Activated CD4-positive, alpha-beta T cell treated with anti-CD3 and anti-CD28 coated beads, Interleukin-2, Interleukin-4, amounts not matched to agents 100 ng/mL and 50 ng/mL, durations not matched to agents 16 hours and 8 hours (primary cell): ENCODE results near the gene PRELID2.

Source experiments
- DNase-seq: peaks from one replicate; pipeline ENCODE4 v3.0.0-alpha.2; 2020; ENCODE audit warnings: low spot score

PRELID2 gene

DNA sequence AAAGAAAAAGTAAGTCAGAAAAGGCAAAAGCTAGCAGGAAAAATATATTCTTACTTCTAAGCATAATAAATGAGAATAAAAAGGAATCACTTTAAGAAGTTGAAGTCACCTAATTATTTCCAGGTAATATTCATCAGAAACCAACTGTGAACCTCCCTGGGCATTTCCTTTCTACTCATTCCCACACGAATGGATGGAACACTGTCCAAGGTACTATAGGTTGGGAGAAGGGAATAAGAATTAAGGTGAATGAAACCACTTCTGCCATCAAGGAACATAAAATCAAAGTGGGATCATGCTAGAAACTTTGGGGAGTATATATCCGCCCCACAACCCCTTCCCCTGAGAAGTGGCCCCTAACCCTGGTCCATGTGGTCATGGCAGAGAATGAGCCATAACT lies 41.6 kb downstream of the PRELID2 start:
- no peak for DNase-seq

DNA sequence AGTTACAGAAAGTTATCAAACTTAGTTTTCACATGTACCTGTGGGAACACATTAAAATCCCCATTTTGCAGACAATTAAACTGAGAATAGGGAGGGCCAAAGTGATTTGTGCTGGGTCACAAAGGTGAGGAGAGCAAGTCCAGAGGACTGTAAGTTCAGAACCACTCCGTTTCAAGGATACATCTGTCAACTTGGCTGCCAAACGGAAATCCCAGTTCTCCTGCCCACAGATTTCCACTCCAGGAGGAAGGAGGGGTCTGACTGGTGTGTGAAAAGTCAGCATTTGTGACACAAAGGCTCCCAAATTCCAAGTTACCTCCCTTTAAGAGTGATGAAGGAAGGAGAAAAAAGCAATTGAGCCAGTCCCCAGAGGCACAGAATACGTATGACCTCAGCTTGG lies 42.3 kb downstream of the PRELID2 start:
- DNase-seq = no peak

DNA sequence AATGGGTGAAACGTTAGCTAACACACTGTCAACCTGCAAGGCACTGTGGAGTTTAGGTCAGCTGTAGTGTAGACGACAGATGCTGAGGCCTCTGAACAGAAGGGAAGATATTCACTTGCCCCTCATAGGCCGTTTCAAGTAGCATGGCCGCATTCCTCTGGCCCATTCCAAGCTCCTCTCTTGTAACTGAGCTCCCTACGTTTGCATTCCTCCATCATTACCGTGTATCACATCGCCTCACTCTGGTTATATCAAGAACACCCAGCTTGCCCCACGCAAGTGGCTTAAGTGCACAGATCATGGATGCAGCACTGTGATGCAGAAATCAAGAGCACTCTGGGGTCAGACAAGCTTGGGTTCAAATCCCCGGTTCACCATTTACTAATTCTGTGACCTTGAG lies 43.3 kb downstream of the PRELID2 start:
- no peak for DNase-seq

DNA sequence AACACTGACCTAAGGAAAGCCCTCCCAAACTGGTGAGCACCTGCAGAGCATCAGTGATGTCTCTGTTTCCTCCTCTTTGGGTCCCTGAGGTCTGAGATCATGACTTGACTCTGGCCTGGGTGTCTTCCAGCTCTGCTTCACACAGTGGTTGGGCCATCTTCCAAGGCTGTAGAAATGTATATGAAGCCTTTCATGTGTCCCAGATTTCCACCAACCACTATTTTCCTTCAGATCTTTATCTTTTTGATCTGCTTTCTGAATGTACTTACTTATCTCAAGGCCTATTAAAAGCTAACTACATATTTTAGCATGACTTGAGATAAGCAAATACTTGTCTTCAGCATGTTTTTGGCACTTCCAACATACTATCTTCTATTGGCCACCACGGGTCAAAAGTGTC lies 47.1 kb downstream of the PRELID2 start:
- no peak for DNase-seq

DNA sequence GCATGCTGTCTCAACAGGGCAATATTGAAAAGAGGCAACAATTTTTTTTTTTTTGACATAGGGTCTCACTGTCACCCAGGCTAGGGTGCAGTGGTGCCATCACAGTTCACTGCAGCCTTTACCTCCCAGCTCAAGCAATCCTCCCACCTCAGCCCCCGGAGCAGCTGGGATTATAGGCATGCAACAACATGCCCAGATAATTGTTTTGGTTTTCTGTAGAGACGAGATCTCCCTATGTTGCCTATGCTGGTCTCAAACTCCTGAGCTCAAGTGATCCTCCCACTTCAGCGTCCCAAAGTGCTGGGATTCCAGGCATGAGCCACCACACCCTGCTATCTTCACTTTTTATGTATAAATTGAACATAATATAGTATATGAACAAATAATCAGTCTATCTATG lies 47.6 kb downstream of the PRELID2 start:
- DNase-seq = no peak

DNA sequence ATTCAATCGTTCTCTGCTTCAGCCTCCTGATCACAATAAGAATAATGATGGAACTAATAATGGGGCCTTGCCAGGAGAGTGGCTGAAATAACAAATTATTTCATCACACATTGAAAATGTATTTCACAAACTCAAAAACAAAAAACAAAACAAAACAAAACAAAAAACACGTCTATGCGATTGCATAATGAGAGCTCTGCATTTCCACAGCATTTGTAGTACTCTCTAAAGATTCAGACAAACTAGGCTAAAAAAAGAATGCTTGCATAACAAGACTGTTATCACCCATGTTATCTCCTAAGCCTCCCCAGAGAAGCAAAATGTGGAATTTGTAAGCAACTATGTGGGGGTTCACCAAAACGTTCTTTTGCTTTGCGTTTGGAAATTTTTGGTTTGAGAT lies 48.1 kb downstream of the PRELID2 start:
- no peak for DNase-seq

DNA sequence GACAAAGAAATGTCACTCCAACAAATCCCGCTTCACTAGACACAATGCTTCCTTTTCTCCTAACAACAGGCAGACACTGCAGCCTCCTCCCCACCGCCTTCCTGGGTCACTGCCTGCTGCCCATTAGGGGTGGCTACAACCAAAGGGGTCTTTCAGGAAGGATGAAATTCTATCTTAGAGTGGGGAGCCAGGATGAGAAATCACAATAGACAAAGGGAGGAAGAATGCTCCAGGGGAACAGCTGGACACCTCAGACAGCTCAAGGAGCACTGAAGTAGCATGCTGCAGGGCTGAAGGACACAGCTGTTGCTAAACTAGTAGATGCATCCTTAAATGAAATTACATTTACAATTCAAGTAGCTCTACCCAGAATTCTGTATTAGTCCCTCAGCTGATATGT lies 54.2 kb downstream of the PRELID2 start:
- no peak for DNase-seq

DNA sequence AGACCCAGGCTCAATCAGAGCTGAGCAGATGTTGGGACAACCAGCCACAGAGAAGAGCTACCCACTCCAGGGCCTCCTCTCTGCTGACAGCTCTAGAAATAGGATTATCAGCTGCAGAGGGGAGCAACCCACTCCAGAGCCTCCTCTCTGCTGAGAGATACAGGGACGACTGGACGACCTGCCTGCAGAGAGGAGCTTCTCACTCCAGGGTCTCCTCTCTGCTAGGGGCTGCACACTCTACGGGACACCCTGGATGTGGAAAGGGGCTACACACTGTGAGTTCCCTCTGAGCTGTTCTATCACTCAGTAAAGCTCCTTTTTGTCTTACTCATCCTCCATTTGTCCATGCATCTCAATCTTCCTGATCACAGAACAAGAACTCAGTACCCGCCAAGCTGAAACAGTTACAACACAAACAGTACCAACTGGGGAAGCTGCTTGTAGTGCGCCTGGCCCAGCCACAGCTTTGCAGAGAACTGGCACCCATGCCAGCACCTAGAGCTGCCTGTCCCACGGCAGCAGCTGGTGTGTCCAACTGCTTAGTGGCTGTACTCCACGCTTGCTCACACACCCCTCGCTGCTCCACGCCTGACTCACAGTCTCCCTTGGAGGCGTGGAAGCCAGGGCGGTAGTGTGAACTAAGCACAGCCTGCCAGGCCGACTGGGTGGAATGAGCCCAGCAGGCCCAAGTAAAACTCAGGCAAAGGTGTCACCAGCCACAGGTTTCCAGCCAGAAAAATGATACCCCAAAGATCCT lies 56.8 kb downstream of the PRELID2 start:
- no peak for DNase-seq

DNA sequence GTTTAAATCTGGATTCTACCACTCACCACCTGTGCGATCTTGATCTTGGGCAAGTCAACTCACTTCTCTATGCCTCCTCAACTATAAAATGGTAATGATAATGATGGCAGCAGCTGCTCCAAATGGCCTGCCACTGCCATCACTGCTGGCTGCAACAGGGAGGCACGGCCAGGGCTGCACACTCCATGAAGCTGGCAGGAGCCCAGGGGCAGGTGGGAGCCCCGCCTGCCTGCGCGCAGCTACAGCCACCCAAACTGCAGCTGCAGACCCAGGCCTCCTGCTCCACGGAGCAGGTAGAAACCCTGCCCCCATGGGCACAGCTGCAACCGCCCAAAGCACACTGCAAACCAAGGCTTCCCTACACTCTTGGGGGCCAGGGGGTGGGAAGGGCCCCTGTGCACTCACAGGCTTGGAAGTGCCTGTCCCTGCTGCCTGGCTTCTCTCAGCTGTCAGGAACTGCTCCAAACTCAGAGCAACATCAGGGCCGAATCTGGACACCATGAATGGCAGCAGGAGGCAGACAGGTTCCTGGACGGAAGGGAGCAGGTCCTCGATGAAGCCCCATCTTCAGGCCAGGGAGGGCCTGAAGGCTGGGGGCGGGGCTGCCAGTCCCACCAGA lies 57.6 kb downstream of the PRELID2 start:
- no peak for DNase-seq

DNA sequence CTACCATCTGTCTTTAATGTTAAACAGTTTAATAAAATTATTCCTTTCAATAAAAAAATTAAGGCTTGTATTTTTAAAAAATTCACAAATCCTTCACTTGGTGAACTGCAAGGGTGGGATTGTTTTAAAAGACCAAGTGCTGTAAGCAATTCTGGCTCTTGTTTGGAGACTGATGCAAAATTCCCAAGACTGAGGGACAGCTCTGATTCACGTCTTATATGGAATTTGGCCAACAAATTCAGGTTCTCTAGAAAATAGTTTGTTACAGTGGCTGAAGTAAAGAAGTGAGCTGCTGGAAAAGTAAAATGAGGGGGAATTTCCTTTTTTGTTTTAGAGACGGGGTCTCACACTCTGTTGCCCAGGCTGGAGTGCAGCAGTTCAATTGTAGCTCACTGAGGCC lies 58.3 kb downstream of the PRELID2 start:
- no peak for DNase-seq

DNA sequence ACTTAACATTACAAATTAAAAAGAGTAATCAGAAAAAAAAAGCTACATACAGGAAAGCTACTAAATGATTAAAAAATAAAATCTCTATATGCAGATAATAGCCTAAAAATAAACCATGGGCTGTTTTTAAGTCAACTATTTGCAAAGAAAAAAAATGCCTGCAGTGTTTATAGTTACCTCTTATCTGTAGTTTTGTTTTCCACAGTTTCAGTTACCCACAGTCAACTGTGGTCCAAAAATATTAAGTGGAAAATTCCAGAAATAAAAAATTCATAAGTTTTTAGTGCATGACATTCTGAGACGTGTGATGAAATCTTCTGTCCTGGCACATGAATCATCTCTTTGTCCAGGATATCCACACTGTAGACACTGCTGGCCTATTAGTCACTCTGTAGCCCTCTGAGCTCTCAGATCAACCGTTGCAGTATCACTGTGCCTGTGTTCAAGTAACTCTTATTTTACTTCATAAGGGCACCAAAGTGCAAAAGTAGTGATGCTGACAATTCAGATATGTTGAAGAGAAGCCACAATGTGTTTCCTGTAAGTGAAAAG lies 59.2 kb downstream of the PRELID2 start:
- DNase-seq = no peak

DNA sequence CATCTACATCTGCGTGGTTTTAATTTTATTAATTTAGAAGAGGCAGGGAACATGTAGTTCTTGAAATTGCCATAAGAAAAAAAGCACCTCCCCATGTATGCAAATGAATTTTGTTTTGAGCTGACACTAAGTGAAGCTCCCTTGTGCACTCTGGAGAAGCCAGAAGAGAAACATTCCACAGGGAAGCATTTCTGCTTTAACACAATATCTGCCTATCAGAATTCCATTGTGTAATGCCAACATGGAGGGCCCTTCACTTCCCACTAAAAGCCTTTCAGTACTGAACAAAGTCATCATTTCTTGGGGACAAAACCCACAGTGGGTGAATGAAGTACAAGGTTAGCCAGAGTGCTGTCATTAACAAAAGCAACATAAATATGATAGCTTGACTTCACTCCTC lies 59.7 kb downstream of the PRELID2 start:
- DNase-seq = no peak

DNA sequence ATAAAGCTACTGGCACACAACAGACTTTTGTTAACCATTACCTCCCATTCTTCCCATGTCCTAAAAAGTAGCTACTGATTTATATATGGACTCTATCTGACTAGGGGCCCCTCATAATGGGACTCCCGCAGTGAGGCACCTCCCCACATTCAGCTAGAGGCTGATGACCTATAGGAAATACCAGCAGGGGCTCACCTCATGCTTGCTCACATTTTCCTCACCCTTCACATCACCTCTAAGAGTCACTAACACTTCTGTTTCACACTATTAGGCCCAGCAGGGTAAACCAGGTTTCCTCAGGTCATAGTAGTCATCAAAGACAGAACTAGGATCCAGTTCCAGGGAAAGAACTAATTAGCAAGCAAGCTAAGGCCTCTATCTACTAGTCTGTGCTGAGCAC lies 60.7 kb downstream of the PRELID2 start:
- no peak for DNase-seq

DNA sequence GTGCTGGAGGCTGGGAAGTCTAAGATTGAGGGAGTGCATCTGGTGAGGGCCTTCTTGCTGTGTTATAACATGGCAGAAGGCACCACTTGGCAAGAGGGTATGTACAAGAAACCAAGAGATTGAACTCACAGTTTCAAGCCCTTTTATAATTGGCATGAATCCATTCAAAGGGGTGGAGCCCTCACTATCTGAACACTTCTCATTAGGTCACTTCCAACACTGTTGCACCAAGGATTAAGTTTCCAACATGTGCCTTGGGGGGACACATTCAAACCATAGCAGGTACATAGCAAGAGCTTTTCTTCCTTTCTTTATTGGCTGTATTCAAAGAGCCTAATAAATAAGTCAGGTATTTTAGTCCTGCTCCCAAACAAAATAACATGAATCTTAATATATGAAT lies 62.7 kb downstream of the PRELID2 start:
- DNase-seq = no peak

DNA sequence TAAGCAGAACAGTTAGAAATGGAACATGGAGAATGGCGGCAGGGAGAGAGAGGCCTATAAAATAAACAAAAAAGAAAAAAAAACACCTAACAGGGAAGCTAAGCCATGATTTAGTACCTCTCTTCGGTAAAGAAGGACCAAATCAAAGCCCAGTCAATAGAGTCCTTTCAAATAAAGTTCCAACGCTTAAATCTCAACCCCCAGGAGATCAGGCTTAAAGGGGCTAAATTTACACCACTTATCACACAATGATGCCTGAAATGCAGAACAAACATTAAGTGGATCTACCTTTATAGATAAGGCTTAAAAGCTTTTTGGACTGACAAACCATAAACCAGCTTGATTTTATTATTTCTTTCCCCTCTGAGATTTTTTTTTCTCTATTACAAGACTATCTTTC lies 66.3 kb downstream of the PRELID2 start:
- no peak for DNase-seq

DNA sequence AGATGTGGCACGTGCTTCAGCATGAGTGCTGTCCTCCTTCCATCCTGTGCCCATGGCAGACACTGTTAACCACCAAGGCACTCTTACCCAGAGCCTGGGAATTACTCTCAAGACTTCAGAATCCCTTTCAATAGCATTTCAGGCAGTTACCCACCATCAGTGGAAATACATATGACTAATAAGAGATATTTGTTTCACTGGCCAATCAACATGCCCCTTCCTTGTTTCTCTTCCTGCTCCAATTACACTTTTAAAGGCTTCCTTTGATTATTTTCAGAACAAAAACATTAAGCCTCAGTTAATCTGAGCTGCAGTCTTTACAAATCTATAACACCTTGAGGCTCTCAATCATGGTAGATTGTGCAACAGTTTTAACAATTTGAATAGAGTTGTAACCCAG lies 70.8 kb downstream of the PRELID2 start:
- no peak for DNase-seq

DNA sequence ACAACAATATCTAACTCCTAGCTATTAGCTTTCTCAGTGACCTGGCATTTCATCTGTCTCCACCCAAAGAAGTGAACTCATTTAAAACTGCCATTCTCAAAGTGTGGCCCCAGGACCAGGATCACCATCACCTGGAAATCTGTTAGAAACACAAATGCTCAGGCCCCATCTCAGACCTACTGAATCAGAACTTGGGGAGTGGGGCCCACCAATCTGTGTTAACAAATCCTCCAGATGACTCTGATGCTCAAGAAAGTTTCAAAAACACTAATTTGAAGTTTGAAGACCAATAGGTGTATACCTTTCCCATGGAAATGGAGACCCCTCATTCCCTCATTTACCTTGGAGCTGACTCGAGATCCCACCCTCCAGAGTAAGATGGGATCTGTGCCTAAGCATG lies 72.3 kb downstream of the PRELID2 start:
- DNase-seq = no peak

DNA sequence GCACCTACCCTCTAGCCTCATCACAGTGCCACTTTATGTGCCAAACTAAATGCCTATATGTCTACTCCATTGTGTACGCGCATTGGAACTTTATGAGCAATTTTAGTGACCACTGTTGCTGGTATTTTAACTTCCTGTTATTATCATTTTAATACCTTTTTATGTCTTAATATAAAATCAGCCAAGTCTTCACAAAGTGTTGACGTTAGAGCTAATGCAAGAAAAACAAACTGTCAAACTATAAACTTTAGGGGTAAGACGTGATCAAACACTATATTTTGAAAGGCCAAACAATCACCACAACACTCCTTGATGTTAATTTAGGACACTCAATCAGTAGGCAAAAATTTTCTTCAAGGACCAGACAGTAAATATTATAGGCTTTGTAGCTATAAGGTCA lies 73.9 kb downstream of the PRELID2 start:
- no peak for DNase-seq

DNA sequence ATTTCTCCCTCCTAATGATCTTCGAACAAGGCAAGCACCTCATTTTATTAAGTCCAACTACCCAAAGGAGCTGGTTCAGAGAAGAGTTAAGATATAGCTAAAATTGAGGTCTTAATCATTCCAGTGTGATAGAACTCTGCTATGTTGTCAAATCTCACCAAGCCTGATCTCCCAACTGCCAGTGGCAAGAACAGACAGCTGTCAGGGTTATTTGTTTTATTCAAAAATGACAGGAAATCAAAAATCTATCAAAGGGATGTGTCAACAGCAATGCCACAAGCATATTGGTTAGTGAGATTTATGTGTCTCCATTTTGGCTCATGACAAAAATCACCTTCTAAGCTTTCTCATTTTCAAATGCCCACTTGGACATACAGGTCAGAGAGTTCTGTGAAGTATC lies 74.5 kb downstream of the PRELID2 start:
- DNase-seq = no peak

DNA sequence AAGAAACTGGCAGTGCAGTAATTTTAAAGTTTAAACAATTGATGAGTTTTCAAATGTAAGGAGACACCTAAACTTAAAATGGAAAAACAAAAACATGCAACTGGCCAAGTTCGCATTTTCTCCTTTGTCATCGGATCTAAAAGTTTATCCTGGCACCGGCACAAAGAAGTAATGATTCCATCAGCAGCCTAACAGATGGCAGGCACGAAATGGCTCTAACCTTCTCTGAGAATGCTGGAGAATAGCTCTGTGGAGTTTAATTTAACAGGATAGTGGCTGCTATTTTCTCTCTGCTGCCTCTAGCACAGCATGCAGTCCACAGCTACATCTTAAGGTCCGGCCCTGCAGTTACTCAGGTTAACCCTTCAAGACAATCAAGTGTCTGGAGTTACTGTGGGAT lies 82.2 kb downstream of the PRELID2 start:
- DNase-seq = no peak

DNA sequence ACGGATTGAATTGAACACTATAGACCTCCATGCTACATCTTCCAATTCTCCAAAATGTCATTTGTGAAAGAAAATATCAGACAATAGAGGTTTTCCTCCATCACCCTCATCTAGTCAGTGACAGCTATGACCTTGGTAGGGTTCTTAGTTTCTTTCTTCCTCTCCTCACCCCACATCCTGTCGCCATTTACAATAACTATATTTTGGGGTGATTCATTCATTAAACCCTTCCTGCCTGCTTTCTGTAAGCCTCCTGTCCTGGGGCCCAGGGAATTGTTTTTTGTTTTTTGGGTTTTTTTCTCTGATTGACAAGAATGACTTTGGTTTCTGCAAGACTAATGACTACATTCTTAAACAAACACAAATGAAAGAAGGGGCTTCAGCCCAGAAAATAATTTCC lies 82.6 kb downstream of the PRELID2 start:
- no peak for DNase-seq

DNA sequence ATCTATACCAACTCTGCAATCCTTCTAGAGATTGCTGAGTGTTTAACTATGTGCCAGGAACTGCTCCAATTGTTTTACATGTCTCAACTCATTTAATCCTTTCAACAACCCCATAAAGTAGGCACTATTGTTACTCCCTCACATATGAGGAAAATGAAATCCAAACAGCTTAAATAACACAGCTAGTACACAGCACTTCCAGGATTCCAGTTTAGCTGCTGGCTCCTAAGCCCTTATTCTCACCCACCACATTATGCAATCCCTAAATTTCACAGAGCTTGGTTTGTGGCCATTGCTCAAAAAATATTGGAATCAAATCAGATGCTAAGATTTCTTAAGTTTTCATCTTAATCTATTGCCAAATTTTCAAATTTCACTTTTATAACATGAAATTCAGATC lies 84.9 kb downstream of the PRELID2 start:
- no peak for DNase-seq

DNA sequence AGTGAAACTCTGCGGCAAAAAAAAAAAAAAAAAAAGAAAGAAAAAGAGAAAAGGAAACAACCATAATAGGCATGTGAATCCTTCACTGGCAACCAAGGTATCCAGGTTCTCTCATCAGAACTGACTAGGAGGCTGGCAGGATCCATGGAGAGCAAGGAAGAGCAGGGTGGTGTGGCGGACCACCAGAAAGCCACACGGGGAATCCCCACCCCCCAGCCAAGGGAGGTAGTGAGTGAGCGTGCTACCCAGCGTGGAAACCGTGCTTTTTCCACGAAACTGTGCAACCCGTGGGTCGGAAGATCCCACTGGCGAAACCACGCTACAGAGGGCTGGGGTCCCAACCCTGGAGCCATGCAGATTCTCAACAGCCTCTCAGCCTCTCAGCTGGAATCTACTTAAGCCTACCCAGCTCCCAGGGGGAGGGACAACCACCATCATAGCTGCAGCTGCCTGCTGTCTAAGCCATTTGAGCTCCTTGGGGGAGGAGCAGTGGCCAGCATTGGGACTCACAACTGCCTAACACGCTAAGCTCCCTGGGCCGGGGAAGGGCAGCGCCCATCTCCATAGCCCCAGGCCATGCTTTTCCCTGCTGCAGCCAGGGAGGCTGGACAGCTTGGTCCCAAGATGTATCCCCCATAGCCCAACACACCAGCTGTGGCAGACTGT lies 91.6 kb downstream of the PRELID2 start:
- no peak for DNase-seq
